ENCODE results near the gene SYT14. TPM values are rescaled to one million over a fixed set of nuclear protein-coding genes. Genes with fewer than 3 reads are reported as not detected.

SYT14 gene
- total RNA-seq, 1 experiment from 2014 or later = 0.07 TPM

DNA sequence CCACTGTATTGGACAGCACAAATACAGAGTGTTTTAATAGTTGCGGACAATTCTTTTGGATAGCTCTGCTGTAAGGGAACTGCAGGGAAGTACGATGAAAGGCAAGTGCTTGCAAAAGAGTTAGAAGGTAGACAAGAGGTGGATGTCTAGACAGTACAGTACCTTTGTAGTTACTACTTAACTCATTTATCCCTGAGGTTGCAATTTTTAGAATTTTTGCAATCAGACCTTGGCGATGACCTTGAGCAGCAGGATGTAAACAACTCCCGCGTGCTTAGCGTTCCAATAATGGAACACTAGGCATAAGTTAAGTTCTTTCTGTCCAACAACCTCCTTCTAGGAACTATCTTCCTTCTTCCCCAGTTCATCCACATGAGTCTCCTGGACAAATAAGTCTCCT, 1.9 kb upstream of the SYT14 start:
- Histone ChIP-seq H3K9me3 (ENCODE audit: control insufficient read depth in 1 of 2, insufficient read depth in 1 of 2, low read depth in 1 of 2, low read length in 2 of 2) (no peaks in the 10 kb centered on the region), H3K27ac (ENCODE audit: low read depth, low read length) (no peak overlapping the region), H3K4me2 (ENCODE audit: low read length) (no peak overlapping the region), H3K27me3 (ENCODE audit: insufficient read depth, low read length) (peaks cover 56% of the 10 kb centered on the region), H3K36me3 (ENCODE audit: control insufficient read depth in 1 of 2, insufficient read depth in 2 of 2, low read length in 2 of 2) (no peaks in the 10 kb centered on the region), H3K79me2 (ENCODE audit: insufficient read depth, low read length) (no peaks in the 10 kb centered on the region), H3K9me2 (ENCODE audit: insufficient read depth) (no peaks in the 10 kb centered on the region), H4K20me1 (ENCODE audit: insufficient read depth) (no peaks in the 10 kb centered on the region), H3K9ac (ENCODE audit: low read length) (no peak overlapping the region), H2AFZ (ENCODE audit: low read depth, low read length, poor library complexity, severe bottlenecking) (no peak overlapping the region), H3K4me3 (replicated peaks in 1 of 2; ENCODE audit: low read depth in 1 of 2, low read length in 2 of 2) (no peak overlapping the region), H3K4me1 (ENCODE audit: control insufficient read depth in 1 of 2, insufficient read depth in 2 of 2, low read length in 2 of 2) (no peaks in the 10 kb centered on the region)
- ChIA-PET CTCF (no interaction called here), RAD21 (ENCODE audit: low non-redundant PET in 1 of 2, low total read pairs in 2 of 2, uncharacterized antibody in 2 of 2, unreplicated experiment in 2 of 2) (no interaction called here), POLR2A (no interaction called here)
- BruUV-seq (replicated peaks) = no TSS peak
- DNase-seq (ENCODE audit: low read depth, low spot score) = no peak
- no peak for ATAC-seq
- TF ChIP-seq, protein P1, sequence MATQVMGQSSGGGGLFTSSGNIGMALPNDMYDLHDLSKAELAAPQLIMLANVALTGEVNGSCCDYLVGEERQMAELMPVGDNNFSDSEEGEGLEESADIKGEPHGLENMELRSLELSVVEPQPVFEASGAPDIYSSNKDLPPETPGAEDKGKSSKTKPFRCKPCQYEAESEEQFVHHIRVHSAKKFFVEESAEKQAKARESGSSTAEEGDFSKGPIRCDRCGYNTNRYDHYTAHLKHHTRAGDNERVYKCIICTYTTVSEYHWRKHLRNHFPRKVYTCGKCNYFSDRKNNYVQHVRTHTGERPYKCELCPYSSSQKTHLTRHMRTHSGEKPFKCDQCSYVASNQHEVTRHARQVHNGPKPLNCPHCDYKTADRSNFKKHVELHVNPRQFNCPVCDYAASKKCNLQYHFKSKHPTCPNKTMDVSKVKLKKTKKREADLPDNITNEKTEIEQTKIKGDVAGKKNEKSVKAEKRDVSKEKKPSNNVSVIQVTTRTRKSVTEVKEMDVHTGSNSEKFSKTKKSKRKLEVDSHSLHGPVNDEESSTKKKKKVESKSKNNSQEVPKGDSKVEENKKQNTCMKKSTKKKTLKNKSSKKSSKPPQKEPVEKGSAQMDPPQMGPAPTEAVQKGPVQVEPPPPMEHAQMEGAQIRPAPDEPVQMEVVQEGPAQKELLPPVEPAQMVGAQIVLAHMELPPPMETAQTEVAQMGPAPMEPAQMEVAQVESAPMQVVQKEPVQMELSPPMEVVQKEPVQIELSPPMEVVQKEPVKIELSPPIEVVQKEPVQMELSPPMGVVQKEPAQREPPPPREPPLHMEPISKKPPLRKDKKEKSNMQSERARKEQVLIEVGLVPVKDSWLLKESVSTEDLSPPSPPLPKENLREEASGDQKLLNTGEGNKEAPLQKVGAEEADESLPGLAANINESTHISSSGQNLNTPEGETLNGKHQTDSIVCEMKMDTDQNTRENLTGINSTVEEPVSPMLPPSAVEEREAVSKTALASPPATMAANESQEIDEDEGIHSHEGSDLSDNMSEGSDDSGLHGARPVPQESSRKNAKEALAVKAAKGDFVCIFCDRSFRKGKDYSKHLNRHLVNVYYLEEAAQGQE (IDR thresholded peaks at IDR 0.05; ENCODE audit: low read depth) = no peak
- TF ChIP-seq, protein P2, sequence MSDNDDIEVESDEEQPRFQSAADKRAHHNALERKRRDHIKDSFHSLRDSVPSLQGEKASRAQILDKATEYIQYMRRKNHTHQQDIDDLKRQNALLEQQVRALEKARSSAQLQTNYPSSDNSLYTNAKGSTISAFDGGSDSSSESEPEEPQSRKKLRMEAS (IDR thresholded peaks at IDR 0.05) = no peak
- no peak for TF ChIP-seq JUND (IDR thresholded peaks at IDR 0.05)
- TF ChIP-seq TCF7L2 (IDR thresholded peaks at IDR 0.05; ENCODE audit: borderline replicate concordance, extremely low read depth, insufficient read depth, insufficient read length) = no peak
- TF ChIP-seq, protein P3, sequence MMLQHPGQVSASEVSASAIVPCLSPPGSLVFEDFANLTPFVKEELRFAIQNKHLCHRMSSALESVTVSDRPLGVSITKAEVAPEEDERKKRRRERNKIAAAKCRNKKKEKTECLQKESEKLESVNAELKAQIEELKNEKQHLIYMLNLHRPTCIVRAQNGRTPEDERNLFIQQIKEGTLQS (IDR thresholded peaks at IDR 0.05) = no peak
- TF ChIP-seq, protein P4, sequence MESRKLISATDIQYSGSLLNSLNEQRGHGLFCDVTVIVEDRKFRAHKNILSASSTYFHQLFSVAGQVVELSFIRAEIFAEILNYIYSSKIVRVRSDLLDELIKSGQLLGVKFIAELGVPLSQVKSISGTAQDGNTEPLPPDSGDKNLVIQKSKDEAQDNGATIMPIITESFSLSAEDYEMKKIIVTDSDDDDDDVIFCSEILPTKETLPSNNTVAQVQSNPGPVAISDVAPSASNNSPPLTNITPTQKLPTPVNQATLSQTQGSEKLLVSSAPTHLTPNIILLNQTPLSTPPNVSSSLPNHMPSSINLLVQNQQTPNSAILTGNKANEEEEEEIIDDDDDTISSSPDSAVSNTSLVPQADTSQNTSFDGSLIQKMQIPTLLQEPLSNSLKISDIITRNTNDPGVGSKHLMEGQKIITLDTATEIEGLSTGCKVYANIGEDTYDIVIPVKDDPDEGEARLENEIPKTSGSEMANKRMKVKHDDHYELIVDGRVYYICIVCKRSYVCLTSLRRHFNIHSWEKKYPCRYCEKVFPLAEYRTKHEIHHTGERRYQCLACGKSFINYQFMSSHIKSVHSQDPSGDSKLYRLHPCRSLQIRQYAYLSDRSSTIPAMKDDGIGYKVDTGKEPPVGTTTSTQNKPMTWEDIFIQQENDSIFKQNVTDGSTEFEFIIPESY (IDR thresholded peaks at IDR 0.05; ENCODE audit: extremely low read depth, insufficient replicate concordance, low read length) = no peak
- TF ChIP-seq RAD21 (IDR thresholded peaks at IDR 0.05; ENCODE audit: low read depth) = no peak
- TF ChIP-seq POLR2A (IDR thresholded peaks at IDR 0.05; ENCODE audit: borderline replicate concordance, extremely low read depth, insufficient read depth, insufficient read length) = no peak
- TF ChIP-seq ELF1 (IDR thresholded peaks at IDR 0.05; ENCODE audit: borderline replicate concordance, low read depth) = no peak
- no peak for TF ChIP-seq SIN3A (IDR thresholded peaks at IDR 0.05; ENCODE audit: low read depth)
- TF ChIP-seq SRF (IDR thresholded peaks at IDR 0.05; ENCODE audit: low read depth) = no peak
- TF ChIP-seq EZH2phosphoT487 (IDR thresholded peaks at IDR 0.05; ENCODE audit: borderline replicate concordance) = no peak
- no peak for TF ChIP-seq EZH2 (IDR thresholded peaks at IDR 0.05)
- TF ChIP-seq EGR1 (IDR thresholded peaks at IDR 0.05; ENCODE audit: low read depth) = no peak
- no peak for TF ChIP-seq CEBPB (IDR thresholded peaks at IDR 0.05; ENCODE audit: low read depth)
- no peak for TF ChIP-seq CBX3 (IDR thresholded peaks at IDR 0.05; ENCODE audit: low read depth)
- TF ChIP-seq, protein P5, sequence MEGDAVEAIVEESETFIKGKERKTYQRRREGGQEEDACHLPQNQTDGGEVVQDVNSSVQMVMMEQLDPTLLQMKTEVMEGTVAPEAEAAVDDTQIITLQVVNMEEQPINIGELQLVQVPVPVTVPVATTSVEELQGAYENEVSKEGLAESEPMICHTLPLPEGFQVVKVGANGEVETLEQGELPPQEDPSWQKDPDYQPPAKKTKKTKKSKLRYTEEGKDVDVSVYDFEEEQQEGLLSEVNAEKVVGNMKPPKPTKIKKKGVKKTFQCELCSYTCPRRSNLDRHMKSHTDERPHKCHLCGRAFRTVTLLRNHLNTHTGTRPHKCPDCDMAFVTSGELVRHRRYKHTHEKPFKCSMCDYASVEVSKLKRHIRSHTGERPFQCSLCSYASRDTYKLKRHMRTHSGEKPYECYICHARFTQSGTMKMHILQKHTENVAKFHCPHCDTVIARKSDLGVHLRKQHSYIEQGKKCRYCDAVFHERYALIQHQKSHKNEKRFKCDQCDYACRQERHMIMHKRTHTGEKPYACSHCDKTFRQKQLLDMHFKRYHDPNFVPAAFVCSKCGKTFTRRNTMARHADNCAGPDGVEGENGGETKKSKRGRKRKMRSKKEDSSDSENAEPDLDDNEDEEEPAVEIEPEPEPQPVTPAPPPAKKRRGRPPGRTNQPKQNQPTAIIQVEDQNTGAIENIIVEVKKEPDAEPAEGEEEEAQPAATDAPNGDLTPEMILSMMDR (IDR thresholded peaks at IDR 0.05 in 2 of 3, conservative IDR thresholded peaks at IDR 0.05 in 1 of 3; ENCODE audit: borderline replicate concordance in 1 of 3, insufficient read depth in 1 of 3, low read depth in 2 of 3, low read length in 2 of 3) = no peak
- no peak for TF ChIP-seq ZNF274 (IDR thresholded peaks at IDR 0.05; ENCODE audit: low read depth, low read length)
- intact Hi-C loops (cut with micrococcal nuclease) = no loop called here

Measured in HCT116 (cell line).